ENCODE measurements around the gene CDC42EP2.
A peak's percentile ranks its signal among the peaks of the same experiment; 100 is the strongest.

The CDC42EP2 gene, protein sequence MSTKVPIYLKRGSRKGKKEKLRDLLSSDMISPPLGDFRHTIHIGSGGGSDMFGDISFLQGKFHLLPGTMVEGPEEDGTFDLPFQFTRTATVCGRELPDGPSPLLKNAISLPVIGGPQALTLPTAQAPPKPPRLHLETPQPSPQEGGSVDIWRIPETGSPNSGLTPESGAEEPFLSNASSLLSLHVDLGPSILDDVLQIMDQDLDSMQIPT

DNA sequence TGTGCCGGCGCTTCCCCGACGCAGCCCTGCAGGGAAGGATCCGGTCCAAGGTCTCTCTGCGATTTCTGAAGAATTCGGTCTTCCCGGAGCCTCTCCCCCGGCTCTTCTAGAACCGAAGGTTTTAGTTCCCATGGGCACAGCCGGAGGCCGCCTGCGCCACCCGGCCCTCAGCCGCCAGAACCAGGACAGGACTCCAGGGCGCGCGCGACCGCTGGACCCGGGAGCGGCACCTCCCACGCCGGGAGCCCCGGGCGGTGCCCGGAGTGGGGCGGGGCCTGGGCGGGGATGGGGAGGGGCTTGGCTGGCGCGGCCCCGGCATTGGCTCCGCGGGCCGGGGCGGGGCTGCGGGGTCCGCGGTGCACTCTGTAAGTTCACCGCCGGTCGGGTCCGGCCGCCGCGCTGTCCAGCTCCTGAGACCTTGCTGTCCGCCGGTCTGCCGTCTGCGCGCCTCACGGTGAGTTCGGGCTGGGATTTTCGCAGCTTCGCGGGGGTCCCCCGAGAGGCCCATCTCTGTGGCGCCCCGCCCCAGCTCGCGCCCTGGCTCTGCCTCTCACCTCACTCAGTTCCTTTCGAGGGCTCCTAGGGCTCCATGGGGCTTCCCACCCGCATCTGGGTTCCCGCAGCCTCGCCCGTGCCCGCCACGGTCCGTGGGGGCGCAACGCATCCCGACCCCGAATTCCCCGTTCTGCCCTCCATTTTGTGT, at the start of gene CDC42EP2:
Gene CDC42EP2 (plus strand): TSS at position 366 of the 703 bp plus-strand sequence. CDS start 6,033 bp downstream, outside the sequence.
- peak; percentile 70 for DNase-seq (ENCODE audit: low spot score)

DNA sequence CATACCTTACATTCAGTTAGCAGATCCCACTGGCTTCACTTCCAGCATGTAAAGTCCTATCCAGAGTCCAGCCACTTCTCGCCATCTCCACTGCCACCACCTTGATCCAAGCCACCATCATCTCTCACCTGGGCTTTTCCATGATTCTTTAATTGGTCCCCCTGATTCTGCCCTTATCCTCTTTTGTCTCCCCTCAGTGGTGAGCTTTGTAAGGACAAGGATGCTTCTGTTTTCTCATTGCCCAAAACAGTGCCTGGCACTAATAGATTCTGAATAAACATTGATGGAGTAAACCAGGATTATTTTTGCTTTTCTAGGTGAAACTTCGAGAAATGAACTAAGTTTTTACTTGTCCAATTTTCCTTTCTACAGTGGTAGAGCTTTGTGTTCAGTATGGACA, 48.5 kb upstream of the CDC42EP2 start:
- DNase-seq (ENCODE audit: low spot score), result no peak

DNA sequence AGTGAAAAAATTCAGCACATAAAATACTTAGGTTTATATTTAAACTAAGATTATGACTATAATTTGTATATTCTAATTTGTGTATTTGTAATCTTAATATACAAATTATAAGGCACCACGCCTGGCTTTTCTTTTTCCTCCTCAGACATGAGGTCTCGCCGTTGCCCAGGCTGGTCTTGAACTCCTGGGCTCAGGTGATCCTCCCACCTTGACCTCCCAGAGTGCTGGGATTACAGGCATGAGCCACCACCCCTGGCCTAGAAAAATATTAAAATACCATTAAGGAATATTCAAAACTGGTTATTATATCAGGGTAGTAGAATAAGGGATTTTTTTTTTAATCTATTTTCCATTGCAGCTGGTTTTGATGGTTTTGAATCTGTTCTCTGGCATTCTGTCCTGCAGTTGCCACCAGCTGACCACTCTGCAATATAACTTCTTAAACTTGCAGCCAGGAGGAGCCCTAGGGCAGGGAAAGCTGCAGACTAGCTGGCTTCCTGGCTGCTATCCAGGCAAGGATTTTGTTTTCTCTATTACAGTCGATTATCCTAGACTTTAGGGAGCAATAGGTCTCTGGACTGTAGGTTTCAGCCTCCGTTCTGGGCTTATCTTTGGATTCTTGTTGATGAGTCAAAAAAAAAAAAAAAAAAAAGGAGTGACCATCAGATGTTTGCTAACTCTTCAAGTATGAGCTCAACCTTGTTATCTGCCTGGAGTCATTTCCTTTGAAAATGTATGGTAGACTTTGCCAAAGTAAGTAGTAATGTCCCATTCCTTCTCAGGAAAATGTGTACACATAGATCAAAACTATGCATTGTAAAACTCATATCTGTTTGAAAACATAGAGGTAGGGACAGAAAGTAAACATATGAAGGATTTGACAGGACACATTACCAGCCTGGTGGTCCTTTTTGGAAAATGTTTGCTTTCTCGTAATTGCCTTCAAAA, 39.7 kb upstream of the CDC42EP2 start:
- DNase-seq (ENCODE audit: low spot score), result peak; percentile 77

DNA sequence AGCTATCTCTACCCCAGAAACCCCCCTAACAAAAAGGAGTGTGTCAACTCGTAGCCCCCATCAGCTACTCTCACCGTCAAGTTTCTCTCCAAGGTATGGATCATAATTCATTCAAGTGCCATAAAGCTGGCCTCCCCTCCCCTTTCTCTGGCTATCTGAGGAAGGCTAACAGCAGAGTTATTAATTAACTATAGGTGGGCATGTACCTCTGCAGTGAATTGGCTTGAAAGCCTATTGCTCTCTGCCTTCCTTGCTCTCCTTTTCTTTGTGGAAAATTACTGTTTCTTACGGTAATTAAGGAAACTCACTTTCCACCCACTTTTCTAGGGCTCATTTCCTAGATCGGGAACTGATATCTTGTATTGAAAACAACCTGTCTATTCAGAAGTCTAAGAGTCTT, 38.8 kb upstream of the CDC42EP2 start:
- no peak for DNase-seq (ENCODE audit: low spot score)

DNA sequence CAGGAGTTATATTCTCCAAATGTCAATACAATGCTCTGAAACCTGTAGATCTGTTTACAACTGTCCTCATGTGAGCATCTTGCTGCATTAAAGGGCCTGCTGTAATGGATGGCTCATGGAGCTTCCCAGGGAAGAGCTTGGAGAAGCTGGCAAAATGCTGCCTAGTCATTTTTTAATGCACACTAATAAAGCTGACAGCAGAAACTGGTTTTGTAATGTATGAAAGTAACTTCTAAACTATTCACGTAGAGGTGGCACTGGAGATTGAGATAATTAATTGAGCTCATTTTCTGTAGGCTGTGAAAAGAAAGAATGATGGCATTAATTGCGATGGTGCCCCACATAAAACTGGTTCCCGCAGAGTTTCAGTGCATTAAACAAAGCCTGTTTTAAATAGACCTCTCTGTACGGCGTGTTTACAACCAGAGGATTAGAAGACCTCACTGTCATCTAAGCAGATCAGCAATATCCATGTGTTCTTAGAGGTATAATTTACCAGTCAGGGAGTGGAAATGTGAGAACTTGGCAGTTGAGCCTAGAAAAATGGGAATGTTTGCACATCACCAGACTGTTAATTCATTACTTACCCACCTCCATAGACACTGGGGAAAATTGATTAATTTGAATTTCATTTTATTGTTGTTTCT, 36.9 kb upstream of the CDC42EP2 start:
- DNase-seq (ENCODE audit: low spot score), result no peak

DNA sequence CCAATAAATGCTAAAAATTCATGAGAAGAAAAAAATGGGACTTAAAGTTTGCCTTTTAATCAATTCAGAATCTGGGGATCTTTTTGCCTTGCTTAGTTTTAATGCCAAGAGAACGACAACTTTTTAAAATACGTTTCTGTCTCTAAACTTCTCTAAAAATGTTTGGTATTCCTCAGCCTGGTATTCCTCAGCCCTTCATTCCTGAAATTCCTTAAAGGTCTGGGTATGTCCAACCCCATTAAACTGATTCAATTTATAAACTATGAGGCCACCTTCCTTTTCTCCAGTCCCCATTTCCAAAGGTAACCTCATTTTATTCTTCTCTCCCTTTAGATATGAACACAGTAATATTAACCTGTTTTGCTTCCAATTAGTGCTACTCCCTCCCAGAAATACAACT, 36.3 kb upstream of the CDC42EP2 start:
- no peak for DNase-seq (ENCODE audit: low spot score)

DNA sequence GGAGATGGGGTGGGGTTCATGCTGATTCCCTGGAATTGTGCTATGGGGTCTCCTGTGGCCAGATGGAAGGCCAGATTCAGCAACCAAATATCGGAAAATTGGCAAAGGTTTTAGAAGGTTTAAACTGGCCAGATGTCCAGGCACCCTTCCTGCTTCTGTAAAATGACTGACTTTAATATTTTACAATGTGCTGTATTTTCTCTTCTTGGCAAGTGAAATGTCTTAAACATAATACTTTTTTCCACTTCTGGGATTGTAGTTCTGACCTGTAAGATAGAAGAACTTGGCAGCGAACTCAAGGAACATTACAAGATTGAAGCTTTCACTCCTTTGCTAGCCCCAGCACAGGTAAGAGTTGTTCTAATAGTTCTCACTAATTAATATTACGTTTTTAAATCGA, 35.4 kb upstream of the CDC42EP2 start:
- no peak for DNase-seq (ENCODE audit: low spot score)

DNA sequence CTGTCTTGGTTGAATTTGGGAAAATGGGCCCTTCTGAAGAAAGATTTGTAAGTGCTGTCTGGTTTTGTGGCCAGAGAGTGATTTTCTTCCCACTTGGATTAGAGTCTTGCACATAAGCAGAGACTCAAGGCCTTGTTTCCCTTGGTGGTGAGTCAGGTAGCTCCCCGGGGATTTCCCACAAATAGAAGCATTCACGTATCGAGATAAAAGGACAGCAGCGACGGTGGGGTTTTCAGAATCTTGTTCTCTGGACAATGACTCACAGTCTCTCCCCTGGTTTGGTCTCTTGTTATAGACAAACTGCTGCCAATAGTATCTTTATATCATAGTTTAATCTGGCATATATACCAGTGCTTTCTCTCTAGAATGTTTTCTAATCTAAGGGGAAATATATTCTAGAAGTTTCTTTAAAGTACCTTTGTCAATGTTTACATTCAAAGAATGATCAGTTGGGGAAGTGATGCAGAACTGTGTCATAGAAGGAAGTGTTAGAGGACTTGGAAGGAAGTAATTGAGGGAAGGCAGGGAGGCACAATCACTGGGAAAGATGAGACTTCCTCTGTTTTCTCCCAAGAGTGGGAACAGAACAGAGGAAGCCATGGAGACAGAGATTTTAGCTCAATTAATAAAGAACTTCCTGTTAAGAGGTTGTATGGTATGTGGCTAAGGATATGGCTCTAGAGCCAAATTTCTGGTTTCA, 34.8 kb upstream of the CDC42EP2 start:
- no peak for DNase-seq (ENCODE audit: low spot score)

DNA sequence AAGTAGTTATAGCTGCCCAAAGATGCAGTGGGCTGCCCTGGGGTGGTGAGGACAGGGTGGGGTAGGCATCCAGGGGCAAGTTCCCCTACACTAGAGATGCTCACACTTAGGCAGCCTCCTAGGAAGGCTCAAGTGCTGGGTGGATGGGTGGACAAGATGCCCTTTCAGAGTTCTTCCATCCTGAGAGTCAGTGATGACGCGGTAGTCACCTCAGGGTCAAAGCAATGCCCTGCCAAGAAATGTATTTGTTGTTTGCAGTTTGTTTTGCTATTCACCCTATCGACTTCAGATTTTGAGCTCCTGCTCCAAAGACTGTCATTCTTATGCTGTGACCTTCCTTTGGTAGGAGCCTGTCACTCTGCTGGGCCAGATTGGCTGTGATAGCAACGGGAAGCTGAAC, 34.0 kb upstream of the CDC42EP2 start:
- no peak for DNase-seq (ENCODE audit: low spot score)

DNA sequence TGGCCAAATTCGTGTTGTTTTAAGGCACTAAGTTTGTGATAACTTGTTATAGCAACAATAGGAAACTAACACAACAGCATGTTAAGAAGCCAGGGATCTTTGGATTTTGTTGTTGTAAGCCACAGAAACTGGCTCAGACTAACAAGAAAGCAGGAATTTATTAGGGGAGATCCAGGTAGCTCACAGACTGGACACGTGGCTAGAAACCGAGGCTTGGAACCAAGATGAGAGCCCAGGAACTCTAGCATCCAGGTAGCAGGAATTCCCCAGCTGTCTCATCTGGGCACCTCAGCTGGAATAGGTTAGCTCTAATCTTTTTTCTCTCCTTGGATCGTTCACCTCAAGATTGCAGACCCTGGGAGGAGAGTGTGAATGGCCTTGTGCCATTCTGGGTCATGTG, 28.0 kb upstream of the CDC42EP2 start:
- DNase-seq (ENCODE audit: low spot score), result no peak

DNA sequence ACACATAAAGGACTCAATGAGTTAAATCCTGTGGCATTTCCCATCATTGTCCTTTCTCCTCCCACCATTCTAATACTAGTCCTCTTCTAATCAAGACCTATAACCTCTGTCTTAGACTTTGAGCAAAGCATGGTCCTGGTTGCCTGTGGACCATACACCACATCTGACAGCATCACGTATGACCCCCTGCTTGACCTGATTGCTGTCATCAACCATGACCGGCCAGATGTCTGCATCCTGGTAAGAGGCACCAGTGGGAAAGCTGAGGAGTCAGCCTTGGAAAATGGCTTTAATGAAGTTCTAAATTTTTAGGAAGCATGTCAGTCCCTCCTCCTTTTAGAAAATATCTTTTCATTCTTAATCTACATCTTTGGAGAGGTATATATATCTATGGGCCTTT, 27.1 kb upstream of the CDC42EP2 start:
- DNase-seq (ENCODE audit: low spot score), result no peak

DNA sequence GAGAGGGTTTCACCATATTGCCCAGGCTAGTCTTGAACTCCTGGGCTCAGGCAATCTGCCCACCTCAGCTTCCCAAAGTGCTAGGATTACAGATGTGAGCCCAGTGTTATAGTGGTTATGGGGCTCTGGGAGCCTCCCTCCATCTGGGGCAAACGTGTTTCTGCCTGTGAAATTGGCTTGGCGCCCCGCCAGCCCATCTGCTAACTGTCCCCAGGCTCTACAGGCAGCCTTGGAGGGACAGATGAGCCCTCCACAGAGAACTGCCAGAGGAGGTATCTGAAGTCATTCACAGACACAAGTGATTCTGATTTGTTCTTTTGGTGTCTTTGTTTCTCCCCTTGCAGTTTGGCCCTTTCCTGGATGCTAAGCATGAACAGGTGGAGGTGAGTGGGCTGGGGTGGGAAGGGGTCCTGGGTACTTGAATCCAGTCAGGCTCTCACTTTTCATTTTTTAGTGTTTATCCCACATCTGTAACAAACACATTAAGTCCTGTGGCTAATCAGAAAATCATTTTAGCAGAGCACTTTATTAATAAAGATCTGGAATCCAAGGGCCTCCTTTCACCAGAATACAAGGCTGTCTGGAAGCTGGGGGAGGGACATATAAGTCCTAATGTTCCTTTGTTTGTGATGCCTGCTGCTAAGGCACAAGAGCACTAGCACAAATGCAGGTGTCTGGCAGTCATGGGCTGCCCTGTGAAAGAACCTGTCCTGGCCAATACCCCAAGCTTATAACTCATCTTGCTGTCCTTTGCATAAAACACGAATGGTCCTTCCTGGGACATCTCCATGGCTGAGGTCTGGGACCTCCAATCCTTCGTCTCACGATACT, 25.7 kb upstream of the CDC42EP2 start:
- DNase-seq (ENCODE audit: low spot score), result peak; percentile 75

DNA sequence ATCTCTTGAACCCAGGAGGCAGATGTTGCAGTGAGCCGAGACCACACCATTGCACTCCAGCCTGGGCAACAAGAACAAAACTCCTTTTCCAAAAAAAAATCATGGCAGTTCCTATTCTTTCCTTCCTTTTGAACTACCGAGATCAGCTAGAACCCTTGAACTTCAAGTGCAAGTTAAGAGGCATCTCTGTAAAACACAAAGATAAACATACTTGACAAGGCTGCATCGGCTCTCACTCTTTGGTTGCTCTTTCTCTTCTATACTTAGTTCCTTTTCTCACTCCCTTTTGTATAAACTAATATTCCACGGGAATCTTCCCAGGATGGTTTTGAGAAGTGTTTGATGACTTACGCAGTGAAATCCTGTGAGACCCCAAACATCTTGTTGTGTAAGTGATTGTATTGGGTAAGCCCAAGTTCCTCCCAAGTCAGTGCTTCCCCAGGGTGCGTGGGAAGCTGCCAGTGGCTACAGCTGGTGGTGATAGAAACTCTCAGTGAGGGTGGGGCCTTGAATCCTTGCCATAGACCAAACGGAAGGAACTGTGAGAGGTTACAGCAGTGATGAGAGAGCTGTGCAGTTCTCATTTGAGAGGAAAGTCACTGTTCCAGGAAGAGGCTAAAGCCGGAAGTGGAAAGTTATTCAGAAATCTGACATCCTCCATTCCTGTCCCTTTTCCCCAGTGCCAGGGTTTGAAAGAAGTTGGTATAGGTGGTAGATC, 24.1 kb upstream of the CDC42EP2 start:
- DNase-seq (ENCODE audit: low spot score), result no peak

DNA sequence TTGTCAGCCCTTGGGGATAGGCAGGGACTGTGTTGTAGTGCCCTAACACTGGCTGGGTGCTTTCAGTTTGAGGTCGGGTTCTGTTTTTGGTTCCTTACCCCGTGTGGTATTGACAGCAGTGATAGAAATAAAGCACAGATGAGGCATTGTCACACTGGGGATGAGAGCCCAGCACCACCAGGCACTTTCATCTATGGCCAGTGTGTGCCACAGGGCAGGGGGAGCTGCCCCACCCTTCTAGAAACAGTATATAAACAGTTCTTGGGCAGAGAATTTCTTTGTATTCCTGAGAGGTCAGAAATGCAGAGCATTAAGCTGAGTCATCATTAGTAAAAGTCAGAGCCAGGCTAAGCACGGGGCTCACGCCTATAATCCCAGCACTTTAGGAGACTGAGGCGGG, 23.1 kb upstream of the CDC42EP2 start:
- no peak for DNase-seq (ENCODE audit: low spot score)

DNA sequence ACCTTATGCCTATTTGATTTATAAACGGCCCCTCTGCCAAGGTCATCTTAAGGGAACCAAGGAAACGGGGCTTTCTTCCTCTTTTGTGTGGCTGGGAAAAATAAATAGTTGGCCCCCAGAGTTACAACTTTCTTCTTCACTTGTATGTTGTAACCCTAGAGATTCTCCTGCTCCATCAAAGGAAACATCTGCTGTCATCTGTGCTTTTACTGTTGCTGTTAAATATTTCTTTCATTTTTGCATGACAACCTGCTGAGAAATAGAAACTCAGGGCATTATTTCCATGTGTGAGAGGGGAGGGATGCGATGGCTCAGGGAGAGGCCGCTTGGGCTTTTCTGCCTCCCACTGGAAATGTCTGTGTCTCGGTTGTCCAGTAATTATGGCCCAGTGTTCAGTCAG, 21.8 kb upstream of the CDC42EP2 start:
- DNase-seq (ENCODE audit: low spot score), result no peak

DNA sequence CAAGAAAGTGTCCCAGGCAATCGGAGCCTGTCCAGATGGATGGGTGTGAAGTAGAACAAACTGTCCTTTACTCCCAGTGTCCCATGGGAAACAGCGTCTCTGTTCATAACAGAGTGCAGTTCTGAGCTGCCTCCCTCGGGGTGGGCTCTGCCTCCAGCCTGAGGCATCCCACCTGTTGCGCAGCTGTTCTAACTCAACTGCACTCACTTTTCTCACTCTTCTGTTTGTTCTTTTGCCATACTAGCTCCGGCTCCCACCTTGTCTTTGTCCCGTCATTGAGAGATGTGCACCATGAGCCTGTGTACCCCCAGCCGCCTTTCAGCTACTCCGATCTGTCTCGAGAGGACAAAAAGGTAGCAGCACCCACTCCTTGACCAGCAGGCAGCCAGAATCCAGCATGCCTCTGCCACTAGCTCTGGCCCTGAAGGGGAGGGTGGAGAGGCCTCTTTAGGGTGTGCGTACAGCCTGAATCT, 20.7 kb upstream of the CDC42EP2 start:
- DNase-seq (ENCODE audit: low spot score), result no peak

DNA sequence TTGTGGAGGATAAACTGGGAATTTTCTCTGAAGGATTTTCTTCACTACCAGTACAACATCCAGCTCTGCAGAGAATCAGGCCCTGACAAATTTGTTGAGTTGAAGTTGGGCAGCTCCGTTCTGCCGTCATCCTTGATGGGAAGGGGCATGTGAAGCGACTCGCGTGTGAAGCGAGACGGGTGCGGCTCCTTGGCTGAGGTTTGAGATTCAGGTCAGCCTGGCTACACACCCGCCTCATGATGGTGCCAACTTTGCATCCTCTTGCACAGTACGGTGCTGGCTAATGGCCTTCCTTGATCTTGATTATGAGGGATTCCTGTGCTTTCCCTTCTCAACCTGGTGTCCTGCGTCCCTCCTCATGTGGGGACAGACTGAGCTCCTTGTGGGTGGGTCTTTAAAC, 19.7 kb upstream of the CDC42EP2 start:
- no peak for DNase-seq (ENCODE audit: low spot score)

DNA sequence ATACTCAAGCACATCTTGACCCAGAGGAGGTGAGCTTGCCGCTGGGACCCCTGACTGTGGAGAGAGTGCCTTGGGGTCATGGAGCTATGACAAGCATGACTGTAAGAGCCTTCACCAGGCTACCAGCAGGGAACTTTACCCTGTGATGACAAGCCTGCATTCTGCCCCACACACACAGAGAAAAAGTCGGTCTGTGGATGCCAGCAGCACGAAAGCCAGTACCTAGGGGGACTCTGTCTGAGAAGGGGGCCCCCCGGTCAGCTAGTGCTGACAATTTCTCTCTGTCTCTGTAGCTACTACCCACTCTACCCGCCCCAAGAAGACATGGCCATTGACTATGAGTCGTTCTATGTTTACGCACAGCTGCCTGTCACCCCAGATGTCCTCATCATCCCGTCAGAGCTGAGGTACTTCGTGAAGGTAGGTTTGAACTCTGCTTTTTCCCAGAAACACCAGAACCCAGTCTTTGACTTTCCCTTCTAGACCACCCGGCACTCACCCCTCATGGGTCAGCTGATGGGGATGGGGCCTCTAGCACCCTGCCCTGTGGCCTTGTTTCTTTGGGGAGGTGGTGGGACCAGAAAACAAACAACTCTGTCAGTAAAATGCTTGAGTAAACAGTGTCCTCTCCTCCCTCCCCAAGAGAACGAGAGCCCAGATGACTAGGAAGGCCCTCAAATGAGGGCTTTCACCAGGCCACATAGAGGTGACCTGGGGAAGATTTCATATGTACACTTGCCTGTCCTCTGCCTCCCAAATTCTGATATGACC, 18.9 kb upstream of the CDC42EP2 start:
- no peak for DNase-seq (ENCODE audit: low spot score)

DNA sequence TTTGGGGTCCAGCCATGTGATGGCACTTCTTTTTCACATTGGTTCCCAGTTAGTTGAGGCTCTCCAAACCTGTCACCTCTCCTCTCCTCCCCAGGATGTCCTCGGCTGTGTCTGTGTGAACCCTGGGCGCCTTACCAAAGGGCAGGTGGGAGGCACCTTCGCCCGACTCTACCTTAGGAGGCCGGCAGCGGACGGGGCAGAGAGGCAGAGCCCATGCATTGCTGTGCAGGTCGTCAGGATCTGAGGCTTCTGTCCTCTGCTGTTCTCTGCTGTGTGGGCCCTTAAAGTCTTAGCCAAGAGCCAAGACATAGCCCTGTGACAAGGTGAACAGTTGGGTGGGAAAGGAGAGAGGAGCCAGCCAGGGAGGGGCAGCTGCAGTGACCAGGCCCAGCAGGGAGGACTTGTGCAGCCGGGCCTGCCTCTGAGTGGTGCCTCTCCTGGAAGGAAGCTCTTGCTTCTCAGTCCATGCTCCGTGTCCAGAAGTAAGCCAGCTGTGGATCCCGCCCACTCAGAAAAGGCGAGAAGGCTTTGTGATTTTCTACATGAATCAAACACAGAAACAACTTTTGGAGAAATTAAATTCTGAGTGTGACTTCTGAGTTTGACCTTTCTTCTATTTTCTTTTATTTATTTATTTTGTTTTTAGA, 17.5 kb upstream of the CDC42EP2 start:
- no peak for DNase-seq (ENCODE audit: low spot score)

All from cerebellar cortex (tissue), 1 donor.